OCI-LY1 (cell line): Measurements from ENCODE around the gene RUSC1.

ENCODE experiments used
- CTCF ChIP-seq: fragments of 200-600 bp; sonication (generic), shearing (Covaris generic); IDR thresholded peaks from 2 replicates; pipeline ENCODE4 v1.5.1; 2017; ENCODE audit warnings: mild to moderate bottlenecking, antibody characterized with exemption, low read length, moderate library complexity, mixed read lengths
- EZH2 ChIP-seq: fragments of 200-600 bp; sonication (generic), shearing (Covaris generic); IDR thresholded peaks from 2 replicates; pipeline ENCODE4 v1.8.0; 2017; ENCODE audit warnings: borderline replicate concordance, mixed run types, mild to moderate bottlenecking, antibody characterized with exemption, low read length, moderate library complexity, mixed read lengths

GRCh38 chr1:155319536-155319935 is 1.2 kb upstream of the RUSC1 start:
- no peak for TF ChIP-seq EZH2
- no peak for TF ChIP-seq CTCF
